ENCODE results near the gene GNAI3.

DNA sequence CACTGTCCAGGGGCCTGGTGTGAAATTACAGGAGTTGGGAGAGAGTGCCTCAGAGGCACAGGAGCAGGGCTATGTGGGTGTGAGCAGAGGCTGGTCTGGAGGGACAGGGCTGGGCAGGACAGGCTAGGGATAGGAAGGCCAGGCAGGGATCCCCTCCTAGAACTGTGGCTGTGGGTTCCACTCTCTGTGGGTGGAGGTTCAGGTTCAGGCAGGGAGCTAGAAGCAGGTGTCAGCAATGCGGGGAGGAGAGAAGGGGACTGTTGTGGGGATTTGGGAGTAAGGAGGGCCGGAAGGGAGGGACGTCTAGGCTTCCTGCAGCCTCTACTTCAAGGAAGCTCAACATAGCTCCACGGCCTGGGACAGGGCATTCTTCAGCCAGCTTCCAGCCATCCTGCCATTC lies 17.0 kb upstream of the GNAI3 start:
- no peak for TF ChIP-seq CREB1 (IDR thresholded peaks at IDR 0.05; ENCODE audit: low read depth)
- TF ChIP-seq, protein P1, sequence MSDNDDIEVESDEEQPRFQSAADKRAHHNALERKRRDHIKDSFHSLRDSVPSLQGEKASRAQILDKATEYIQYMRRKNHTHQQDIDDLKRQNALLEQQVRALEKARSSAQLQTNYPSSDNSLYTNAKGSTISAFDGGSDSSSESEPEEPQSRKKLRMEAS (IDR thresholded peaks at IDR 0.05): no peak
- TF ChIP-seq CEBPB (IDR thresholded peaks at IDR 0.05): no peak
- TF ChIP-seq EP300 (IDR thresholded peaks at IDR 0.05; ENCODE audit: borderline replicate concordance): no peak

Measured in Ishikawa (cell line).